Daoy (cell line): Measurements from ENCODE around the gene SPCS1. TPM values are rescaled to one million over a fixed set of nuclear protein-coding genes. Genes with fewer than 3 reads are reported as not detected.
"Not testable (repeated sequence)": the region's sequence is repeated elsewhere in the genome, so short reads cannot be mapped to it uniquely, and the experiment has no call there.

ENCODE experiments used
- DNase-seq: peaks from one replicate; pipeline ENCODE4 v3.0.0-alpha.2; 2015; ENCODE audit warnings: low read depth
- total RNA-seq: library from RNA; depleted of rRNA; stranded (reverse); fragments of >200 nt; shearing (Covaris generic); gene quantifications from 2 replicates; pipeline ENCODE4 v1.2.3, GENCODE V29; 2014

The SPCS1 gene
- total RNA-seq, 1 experiment from 2014 or later, result 120 TPM

DNA sequence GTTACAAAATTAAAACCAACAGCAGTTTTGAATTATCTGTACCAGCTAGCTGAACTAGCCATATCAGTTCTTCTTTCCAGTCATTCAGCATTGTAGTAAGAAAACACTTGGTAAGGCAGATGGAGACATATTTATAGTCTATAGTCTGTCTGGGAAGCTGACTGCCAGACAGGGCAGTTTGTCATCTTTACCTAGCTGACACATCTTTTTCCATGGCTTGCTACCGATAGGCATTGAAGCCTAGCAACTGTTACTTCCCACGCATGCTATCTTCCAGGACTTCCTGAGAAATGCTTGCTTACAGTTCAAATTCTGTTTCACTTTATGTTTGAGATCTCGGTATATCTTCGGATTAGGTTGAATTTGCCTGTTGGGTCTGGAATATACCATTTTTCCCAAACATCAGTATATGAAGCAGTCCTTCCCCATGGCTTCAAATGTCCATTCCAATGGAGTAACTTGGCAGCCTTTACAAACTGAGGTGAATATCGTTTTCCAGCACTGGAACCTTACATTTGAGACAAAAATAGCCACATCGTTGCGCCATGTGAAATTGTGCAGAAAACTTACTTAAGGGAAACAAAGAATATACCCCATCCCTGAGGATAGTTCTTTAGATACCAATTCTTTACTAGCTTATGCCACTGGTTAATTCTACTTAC is 11.2 kb upstream of the SPCS1 start:
- no peak for DNase-seq

DNA sequence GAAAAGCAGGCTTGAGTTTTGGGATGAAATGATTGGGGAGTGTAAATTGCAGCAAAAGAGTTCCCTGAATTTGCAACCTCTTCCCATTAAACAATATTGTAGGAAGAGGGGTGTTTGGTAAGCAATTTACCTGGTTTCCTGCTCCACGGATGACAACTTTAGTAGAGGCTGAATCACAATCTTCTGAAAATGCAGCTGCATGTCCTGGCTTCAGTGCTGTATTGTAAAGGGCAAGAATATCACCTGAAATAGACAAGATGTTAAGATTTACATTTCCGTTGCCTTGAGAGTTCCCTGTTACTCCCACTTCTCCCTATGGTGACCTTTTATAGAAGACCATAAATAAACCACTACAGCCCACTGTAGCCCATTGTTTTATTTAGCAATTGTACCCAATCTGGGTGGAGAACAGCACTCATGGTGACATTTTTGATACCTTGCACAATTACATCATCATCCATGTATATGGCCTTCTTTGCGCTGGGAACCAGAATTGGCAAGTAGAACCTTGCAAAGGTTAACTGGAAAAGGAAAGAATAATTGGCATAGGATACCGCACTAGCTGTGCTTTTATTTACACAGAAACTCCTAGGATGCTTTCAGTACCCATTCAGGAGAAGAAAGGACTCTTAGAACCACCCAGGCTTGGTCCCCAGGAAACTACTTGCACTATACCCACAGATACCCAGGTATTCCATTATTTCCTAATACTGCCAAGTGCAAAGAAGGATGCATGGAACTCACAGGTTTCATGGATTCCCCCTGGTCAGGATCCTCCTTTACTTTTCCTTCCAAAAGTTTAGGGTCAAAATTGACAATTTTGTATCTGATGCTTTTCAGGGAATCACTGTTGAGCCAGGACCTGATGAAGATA is 9.9 kb upstream of the SPCS1 start:
- no peak for DNase-seq

DNA sequence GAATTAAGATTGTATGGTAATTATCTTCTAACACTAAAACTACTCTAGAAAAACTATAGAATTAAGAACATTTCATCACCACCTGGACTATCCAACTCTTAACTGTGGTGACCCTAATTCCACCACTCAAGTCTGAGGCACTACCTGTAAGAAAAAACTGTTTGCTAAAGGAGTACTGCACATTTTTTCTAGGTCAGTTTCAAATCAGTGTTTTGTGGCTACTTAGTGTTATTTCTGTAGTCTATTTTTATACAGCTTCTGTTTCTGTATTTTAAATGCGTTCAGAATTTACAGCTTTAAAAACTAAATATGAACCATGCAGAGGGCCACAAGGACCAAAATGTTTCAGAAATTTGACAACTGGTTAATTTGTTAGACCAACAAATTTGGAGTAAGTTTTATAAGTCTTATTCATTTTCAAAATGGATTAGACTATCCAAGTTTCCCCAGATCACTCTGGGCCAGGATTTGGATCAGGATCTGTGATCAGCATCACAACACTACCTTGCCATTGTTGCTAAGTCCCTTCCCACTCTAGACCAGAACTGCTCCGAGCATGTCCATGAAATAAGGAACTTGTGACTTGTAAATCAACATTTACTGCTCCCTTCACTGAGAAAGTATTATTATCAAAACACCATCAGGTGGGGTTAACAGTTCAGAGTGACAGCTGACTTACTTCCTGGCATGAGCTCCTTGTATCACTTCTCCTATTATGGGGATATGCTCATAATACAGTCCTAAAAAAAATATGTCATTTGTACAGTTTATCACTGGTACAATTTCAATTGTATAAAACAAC is 8.9 kb upstream of the SPCS1 start:
- DNase-seq, result no peak

GRCh38 chr3:52697632-52697965 is 8.3 kb upstream of the SPCS1 start:
- DNase-seq, result no peak

DNA sequence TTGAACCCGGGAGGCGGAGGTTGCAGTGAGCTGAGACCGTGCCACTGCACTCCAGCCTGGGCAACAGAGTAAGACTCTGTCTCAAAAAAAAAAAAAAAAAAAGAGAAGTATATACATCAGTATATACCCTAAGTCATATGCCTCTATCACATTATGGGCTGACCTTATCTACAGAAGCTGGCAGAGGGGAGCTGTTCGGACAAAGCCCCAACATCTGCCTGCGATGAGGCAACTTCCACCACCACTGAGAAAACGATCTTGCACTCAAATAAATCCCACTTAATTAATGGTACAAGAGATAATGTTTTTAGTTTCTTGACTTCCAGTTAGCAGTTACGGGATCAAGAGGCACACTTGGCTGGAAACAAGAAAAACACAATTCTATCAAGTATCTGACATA is 2.6 kb upstream of the SPCS1 start:
- DNase-seq, result no peak

- peak; percentile 17 for DNase-seq
These were observed 1.1 kb upstream of the SPCS1 start for GRCh38 chr3:52704611-52705437.

DNA sequence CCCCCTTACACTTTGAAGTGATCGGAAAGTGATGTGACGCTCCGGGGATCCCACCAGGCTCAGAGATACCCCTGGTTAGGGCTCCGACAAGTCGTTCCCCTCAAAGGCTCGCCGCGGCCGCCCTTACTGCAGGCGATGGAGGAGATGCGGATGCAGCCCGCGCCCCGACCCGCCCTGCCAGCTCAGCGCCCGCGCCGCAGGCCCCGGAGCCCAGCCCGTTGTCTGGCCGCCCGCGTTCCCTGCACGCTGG is 543 bp upstream of the SPCS1 start:
- DNase-seq, result no peak

DNA sequence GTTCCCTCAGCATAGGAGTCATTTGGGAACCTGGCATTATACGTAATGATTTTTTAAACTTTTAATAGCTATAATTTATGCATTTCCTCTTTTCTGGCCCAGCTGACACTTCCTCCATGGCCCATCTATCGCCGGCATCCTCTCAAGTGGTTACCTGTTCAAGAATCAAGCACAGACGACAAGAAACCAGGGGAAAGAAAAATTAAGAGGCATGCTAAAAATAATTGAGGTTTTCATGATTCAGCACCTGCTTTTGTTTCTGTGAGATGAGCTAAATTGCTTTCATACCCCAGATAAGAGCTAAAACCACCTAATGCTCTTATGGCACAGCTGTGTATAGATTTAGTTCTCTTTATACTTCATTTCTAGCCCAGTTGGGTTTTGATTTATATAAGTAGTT is 1.7 kb downstream of the SPCS1 start:
- DNase-seq, result no peak

- no peak for DNase-seq
These were observed 4.6 kb downstream of the SPCS1 start for GRCh38 chr3:52710512-52710911.

DNA sequence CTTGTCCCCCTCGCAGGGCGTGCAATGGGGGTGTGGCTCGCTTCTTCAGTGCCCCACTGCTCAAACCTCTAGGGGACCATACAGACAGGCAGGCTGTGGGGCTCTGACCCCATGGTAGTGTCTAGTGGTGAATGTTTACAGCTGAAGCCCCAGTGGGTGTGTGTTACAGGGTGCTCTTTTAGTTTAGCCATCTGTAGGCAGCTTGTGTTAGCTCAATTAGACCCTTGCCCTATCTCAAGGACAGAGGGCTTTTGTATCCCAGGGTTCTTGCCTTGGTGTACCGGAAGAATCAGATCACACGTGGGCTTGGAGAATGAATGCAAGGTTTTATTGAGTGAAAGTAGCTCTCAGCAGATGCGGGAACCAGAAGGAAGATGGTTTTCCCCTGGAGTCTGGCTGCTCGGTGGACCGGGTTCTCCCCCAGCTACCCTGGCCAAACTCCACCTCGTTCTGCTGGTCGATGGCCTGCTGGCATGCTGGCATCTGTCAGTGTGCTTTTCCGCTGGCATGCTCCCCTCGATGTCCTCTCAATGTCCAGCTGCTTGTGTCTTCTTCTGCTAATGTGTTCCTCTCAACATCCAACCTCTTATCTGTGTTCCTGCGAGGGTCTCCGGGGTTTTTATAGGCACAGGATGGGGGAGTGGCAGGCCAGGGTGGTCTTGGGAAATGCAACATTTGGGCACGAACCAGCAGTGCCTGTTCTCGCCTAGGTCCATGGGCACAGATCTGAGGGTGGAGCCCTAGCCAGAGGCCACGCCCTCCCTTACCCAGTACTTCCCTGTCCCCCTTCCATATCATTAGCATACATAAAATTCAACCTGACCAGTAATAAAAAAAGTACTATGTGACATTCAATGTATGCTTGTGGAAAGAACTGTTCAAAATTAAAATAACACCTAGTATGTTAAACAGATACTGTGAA is 6.6 kb downstream of the SPCS1 start:
- no peak for DNase-seq

- no peak for DNase-seq
These were observed 8.7 kb downstream of the SPCS1 start for GRCh38 chr3:52714335-52715302.

GRCh38 chr3:52715714-52716305 is 9.9 kb downstream of the SPCS1 start:
- no peak for DNase-seq

DNA sequence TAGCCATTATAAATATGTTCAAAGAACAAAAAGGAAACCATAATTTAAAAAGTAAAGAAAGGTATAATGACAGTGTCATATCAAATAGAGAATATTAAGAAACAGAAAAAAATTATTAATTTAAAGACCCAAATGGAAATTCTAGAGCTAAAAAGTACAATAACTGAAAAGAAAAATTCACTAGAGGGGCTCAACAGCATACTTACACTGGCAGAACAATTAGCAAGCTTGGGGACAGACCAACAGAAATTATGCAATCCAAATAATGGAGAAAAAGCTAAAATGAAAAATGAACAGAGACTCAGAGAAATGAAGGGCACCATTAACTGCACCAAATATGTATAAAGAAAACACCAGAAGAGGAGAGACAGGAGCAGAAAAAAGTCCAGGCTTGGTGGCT is 13.7 kb downstream of the SPCS1 start:
- no peak for DNase-seq

DNA sequence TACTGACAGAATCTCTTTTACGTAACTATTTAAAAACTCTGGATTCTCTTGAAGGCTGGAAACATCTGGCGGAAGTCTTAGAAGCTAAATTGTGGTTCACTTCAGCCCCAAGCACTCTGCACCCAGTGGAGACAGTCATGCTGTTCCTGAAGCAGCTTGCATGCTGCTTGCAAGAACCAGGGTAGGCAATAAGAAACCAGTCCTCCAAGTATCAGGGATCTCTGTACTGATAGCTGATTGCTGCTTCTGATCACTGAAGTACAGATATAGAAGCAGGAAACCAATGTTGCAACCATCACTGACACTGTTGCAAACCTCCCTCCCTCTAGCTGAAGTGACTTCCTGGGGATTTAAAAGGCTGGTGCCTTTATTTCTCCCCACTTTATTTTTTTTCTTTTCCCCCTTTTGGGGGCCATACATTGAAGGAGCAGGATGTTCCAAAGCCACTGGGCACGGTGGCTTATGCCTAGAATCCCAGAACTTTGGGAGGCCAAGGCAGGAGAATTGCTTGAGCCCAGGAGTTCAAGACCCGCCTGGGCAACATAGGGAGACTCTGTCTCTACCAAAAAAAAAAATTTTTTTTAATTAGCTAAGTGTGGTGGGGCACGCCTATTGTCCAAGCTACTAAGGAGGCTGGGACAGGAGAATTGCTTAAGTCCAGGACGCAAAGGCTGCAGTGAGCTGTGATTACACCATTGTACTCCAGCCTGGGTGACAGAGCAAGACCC is 15.3 kb downstream of the SPCS1 start:
- DNase-seq, result no peak

DNA sequence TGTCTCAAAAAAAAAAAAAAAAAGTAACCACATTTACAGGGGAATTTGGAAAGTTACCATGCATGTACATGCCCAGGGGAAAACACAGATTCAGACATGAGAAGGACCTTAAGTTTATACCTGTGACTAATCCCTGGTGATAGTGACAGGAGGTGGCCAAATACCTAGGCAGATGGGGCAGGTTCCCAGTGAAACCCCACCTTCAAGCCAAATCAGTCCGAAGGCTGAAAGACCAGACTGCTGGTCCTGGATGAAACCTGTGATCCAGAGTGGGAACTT is 15.8 kb downstream of the SPCS1 start:
- no peak for DNase-seq

GRCh38 chr3:52722491-52722890 is 16.6 kb downstream of the SPCS1 start:
- DNase-seq, result no peak

DNA sequence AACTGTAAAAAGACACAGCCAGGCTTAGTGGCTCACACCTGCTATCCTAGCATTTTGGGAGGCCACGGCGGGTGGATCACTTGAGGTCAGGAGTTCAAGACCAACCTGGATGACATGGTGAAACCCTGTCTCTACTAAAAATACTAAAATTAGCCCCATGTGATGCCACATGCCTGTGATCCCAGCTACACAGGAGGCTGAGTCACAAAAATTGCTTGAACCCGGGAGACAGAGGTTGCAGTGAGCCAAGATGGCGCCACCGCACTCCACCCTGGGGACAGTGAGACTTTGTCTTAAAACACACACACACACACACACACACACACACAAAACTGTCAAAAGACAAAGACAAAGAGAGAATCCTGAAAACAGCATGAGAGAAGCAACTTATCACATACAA is 18.0 kb downstream of the SPCS1 start:
- no peak for DNase-seq

- no peak for DNase-seq
These were observed 18.6 kb downstream of the SPCS1 start for GRCh38 chr3:52724511-52724910.

DNA sequence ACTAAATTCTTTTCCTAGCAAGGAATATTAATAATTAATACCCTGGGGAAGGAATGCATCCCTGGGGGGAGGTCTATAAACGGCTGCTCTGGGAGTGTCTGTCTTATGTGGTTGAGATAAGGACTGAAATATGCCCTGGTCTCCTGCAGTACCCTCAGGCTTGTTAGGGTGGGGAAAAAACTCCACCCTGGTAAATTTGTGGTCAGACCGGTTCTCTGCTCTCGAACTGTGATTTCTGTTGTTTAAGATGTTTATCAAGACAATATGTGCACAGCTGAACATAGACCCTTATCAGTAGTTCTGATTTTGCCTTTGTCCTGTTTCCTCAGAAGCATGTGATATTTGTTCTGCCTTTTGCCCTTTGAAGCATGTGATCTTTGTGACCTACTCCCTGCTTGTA is 22.8 kb downstream of the SPCS1 start:
- not testable (repeated sequence) for DNase-seq
